ENCODE measurements around the gene CCDC43.
"Not testable (repeated sequence)": the region's sequence is repeated elsewhere in the genome, so short reads cannot be mapped to it uniquely, and the experiment has no call there.

CCDC43 gene

GRCh38 chr17:44690746-44691306, 1.2 kb upstream of the CCDC43 start:
- H3K9ac ChIP-seq (ENCODE audit: low read depth, low read length, poor library complexity); H3K27me3 ChIP-seq (ENCODE audit: control insufficient read depth in 3 of 3, insufficient read depth in 3 of 3, low read depth in 1 of 3, low read length in 3 of 3); H3K18ac ChIP-seq (ENCODE audit: low read length); H3K4me1 ChIP-seq (ENCODE audit: control insufficient read depth in 2 of 2, insufficient read depth in 1 of 2, low read depth in 1 of 2, low read length in 2 of 2); H2BK120ac ChIP-seq (ENCODE audit: low read depth, low read length); H3K4ac ChIP-seq (ENCODE audit: low read length); H4K91ac ChIP-seq (ENCODE audit: low read depth, low read length, poor library complexity); H2BK15ac ChIP-seq (ENCODE audit: low read length); H3K4me3 ChIP-seq (ENCODE audit: low read length in 2 of 2); H2BK12ac ChIP-seq (ENCODE audit: low read length); H2AK5ac ChIP-seq (ENCODE audit: low read depth, low read length); H2AFZ ChIP-seq (ENCODE audit: low read length); H3K4me2 ChIP-seq (ENCODE audit: insufficient read depth, low read length, poor library complexity, severe bottlenecking); H3K23ac ChIP-seq (ENCODE audit: low read depth, low read length, poor library complexity); H3K79me1 ChIP-seq (ENCODE audit: low read depth, low read length); H3K14ac ChIP-seq (ENCODE audit: low read length); H3K27ac ChIP-seq (replicated peaks; ENCODE audit: low read length); H4K8ac ChIP-seq (ENCODE audit: low read depth, low read length); DNase-seq (ENCODE audit: low spot score); H3K9me3 ChIP-seq (replicated peaks in 1 of 2; ENCODE audit: control insufficient read depth in 2 of 2, insufficient read depth in 1 of 2, low read depth in 1 of 2, low read length in 2 of 2); H2BK5ac ChIP-seq (ENCODE audit: low read length): not testable (repeated sequence)
- peaks cover 0 to 15% of the 10 kb centered on the region in 2 donors for H3K36me3 ChIP-seq (replicated peaks in 1 of 2; ENCODE audit: control insufficient read depth in 2 of 2, insufficient read depth in 2 of 2, low read length in 2 of 2)
- no CpG with 5 or more reads among the region's 21 CpGs for WGBS, 2 donors (ENCODE audit: extremely low coverage in 2 of 2, insufficient read length in 2 of 2, insufficient replicate concordance in 1 of 2)

GRCh38 chr17:44688675-44689476, 700 bp downstream of the CCDC43 start:
- Histone ChIP-seq H3K9ac (ENCODE audit: low read depth, low read length, poor library complexity) (peak overlapping the region; percentile 94), H3K4ac (ENCODE audit: low read length) (no peak overlapping the region), H3K4me3 (ENCODE audit: low read length in 2 of 2) (peak overlapping the region; percentile 87 to 95), H2BK15ac (ENCODE audit: low read length) (no peak overlapping the region), H3K9me3 (replicated peaks in 1 of 2; ENCODE audit: control insufficient read depth in 2 of 2, insufficient read depth in 1 of 2, low read depth in 1 of 2, low read length in 2 of 2) (no peaks in the 10 kb centered on the region), H3K4me1 (ENCODE audit: control insufficient read depth in 2 of 2, insufficient read depth in 1 of 2, low read depth in 1 of 2, low read length in 2 of 2) (peaks cover 2% of the 10 kb centered on the region in 2 donors), H3K4me2 (ENCODE audit: insufficient read depth, low read length, poor library complexity, severe bottlenecking) (peak overlapping the region; percentile 77), H3K18ac (ENCODE audit: low read length) (peak overlapping the region; percentile 87), H3K23ac (ENCODE audit: low read depth, low read length, poor library complexity) (no peak overlapping the region), H3K14ac (ENCODE audit: low read length) (no peak overlapping the region), H3K27ac (replicated peaks; ENCODE audit: low read length) (peak overlapping the region; percentile 26), H2AFZ (ENCODE audit: low read length) (peak overlapping the region; percentile 85), H3K79me1 (ENCODE audit: low read depth, low read length) (peaks cover 4% of the 10 kb centered on the region), H2BK12ac (ENCODE audit: low read length) (no peak overlapping the region), H4K8ac (ENCODE audit: low read depth, low read length) (peak overlapping the region; percentile 99), H2AK5ac (ENCODE audit: low read depth, low read length) (no peak overlapping the region), H3K27me3 (ENCODE audit: control insufficient read depth in 3 of 3, insufficient read depth in 3 of 3, low read depth in 1 of 3, low read length in 3 of 3) (no peaks in the 10 kb centered on the region), H4K91ac (ENCODE audit: low read depth, low read length, poor library complexity) (no peak overlapping the region), H2BK5ac (ENCODE audit: low read length) (peak overlapping the region; percentile 83), H3K36me3 (replicated peaks in 1 of 2; ENCODE audit: control insufficient read depth in 2 of 2, insufficient read depth in 2 of 2, low read length in 2 of 2) (peaks cover 0 to 31% of the 10 kb centered on the region in 2 donors), H2BK120ac (ENCODE audit: low read depth, low read length) (no peak overlapping the region)
- DNase-seq (ENCODE audit: low spot score): no peak
- no CpG with 5 or more reads among the region's 13 CpGs for WGBS, 2 donors (ENCODE audit: extremely low coverage in 2 of 2, insufficient read length in 2 of 2, insufficient replicate concordance in 1 of 2)

DNA sequence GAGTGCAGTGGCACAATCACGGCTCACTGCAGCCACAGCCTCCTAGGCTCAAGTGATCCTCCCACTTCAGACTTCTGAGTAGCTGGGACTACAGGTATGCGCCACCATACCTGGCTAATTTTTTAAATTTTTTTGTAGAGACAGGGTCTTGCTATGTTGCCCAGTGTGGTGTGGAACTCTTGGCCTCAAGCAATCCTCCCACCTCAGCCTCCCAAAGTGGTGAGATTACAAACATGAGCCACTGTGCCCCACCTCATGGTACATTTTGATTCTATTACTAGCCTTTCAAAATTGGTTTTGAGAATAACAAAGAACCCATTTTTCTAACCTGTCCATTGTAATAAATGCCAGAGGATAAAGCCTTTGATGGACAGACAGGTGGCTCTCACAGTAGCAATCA, 1.4 kb downstream of the CCDC43 start:
- Histone ChIP-seq H4K91ac (ENCODE audit: low read depth, low read length, poor library complexity) (no peak overlapping the region), H3K27me3 (ENCODE audit: control insufficient read depth in 3 of 3, insufficient read depth in 3 of 3, low read depth in 1 of 3, low read length in 3 of 3) (no peaks in the 10 kb centered on the region), H3K4ac (ENCODE audit: low read length) (no peak overlapping the region), H2AK5ac (ENCODE audit: low read depth, low read length) (no peak overlapping the region), H3K79me1 (ENCODE audit: low read depth, low read length) (peaks cover 4% of the 10 kb centered on the region), H3K9me3 (replicated peaks in 1 of 2; ENCODE audit: control insufficient read depth in 2 of 2, insufficient read depth in 1 of 2, low read depth in 1 of 2, low read length in 2 of 2) (no peaks in the 10 kb centered on the region), H2BK15ac (ENCODE audit: low read length) (no peak overlapping the region), H3K4me1 (ENCODE audit: control insufficient read depth in 2 of 2, insufficient read depth in 1 of 2, low read depth in 1 of 2, low read length in 2 of 2) (peaks cover 2% of the 10 kb centered on the region in 2 donors), H2BK12ac (ENCODE audit: low read length) (no peak overlapping the region), H3K36me3 (replicated peaks in 1 of 2; ENCODE audit: control insufficient read depth in 2 of 2, insufficient read depth in 2 of 2, low read length in 2 of 2) (peaks cover 2 to 37% of the 10 kb centered on the region in 2 donors), H3K14ac (ENCODE audit: low read length) (no peak overlapping the region), H3K18ac (ENCODE audit: low read length) (no peak overlapping the region), H3K23ac (ENCODE audit: low read depth, low read length, poor library complexity) (no peak overlapping the region), H3K4me2 (ENCODE audit: insufficient read depth, low read length, poor library complexity, severe bottlenecking) (no peak overlapping the region), H2BK120ac (ENCODE audit: low read depth, low read length) (no peak overlapping the region), H2BK5ac (ENCODE audit: low read length) (no peak overlapping the region), H4K8ac (ENCODE audit: low read depth, low read length) (no peak overlapping the region), H3K4me3 (ENCODE audit: low read length in 2 of 2) (peak overlapping the region in 1 of 2 donors; percentile 95), H3K27ac (replicated peaks; ENCODE audit: low read length) (no peak overlapping the region), H2AFZ (ENCODE audit: low read length) (no peak overlapping the region), H3K9ac (ENCODE audit: low read depth, low read length, poor library complexity) (no peak overlapping the region)
- DNase-seq (ENCODE audit: low spot score): no peak
- WGBS, 2 donors (ENCODE audit: extremely low coverage in 2 of 2, insufficient read length in 2 of 2, insufficient replicate concordance in 1 of 2): no CpG with 5 or more reads among the region's 2 CpGs

DNA sequence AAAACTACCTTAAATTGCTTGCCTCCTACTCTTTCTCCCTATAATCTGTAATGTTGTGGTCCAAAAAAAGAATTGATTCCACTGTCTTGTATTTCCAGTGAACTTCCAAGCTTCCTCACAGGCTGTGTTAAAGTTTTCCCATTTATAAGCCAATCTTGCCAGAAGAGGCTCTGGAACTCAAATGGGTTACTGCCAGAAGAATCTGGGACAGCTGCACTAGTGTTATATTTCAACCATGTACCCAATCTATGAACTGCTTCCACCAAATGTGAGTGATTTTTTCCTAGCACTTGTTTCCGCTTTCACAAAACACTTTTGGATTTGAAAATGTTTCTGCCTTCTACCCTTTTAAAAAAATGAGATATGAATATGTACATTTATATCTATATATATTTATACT, 1.8 kb downstream of the CCDC43 start:
- DNase-seq (ENCODE audit: low spot score): no peak
- WGBS, 2 donors (ENCODE audit: extremely low coverage in 2 of 2, insufficient read length in 2 of 2, insufficient replicate concordance in 1 of 2): no CpG with 5 or more reads among the region's 1 CpG

More for the DNA sequence above, 1.8 kb downstream of the CCDC43 start:
- peaks cover 2 to 42% of the 10 kb centered on the region in 2 donors for H3K36me3 ChIP-seq (replicated peaks in 1 of 2; ENCODE audit: control insufficient read depth in 2 of 2, insufficient read depth in 2 of 2, low read length in 2 of 2)
- H2BK120ac ChIP-seq (ENCODE audit: low read depth, low read length): no peak overlapping the region
- H3K4me2 ChIP-seq (ENCODE audit: insufficient read depth, low read length, poor library complexity, severe bottlenecking): no peak overlapping the region
- H3K9ac ChIP-seq (ENCODE audit: low read depth, low read length, poor library complexity): no peak overlapping the region
- no peak overlapping the region for H3K23ac ChIP-seq (ENCODE audit: low read depth, low read length, poor library complexity)
- H3K14ac ChIP-seq (ENCODE audit: low read length): no peak overlapping the region
- H3K9me3 ChIP-seq (replicated peaks in 1 of 2; ENCODE audit: control insufficient read depth in 2 of 2, insufficient read depth in 1 of 2, low read depth in 1 of 2, low read length in 2 of 2): no peaks in the 10 kb centered on the region
- H3K27ac ChIP-seq (replicated peaks; ENCODE audit: low read length): no peak overlapping the region
- no peak overlapping the region for H2BK5ac ChIP-seq (ENCODE audit: low read length)
- H3K4me3 ChIP-seq (ENCODE audit: low read length in 2 of 2): no peak overlapping the region
- H2BK15ac ChIP-seq (ENCODE audit: low read length): no peak overlapping the region
- H2AFZ ChIP-seq (ENCODE audit: low read length): no peak overlapping the region
- H3K27me3 ChIP-seq (ENCODE audit: control insufficient read depth in 3 of 3, insufficient read depth in 3 of 3, low read depth in 1 of 3, low read length in 3 of 3): no peaks in the 10 kb centered on the region
- H2AK5ac ChIP-seq (ENCODE audit: low read depth, low read length): no peak overlapping the region
- H4K91ac ChIP-seq (ENCODE audit: low read depth, low read length, poor library complexity): no peak overlapping the region
- H3K18ac ChIP-seq (ENCODE audit: low read length): no peak overlapping the region
- H4K8ac ChIP-seq (ENCODE audit: low read depth, low read length): no peak overlapping the region
- no peak overlapping the region for H2BK12ac ChIP-seq (ENCODE audit: low read length)
- H3K79me1 ChIP-seq (ENCODE audit: low read depth, low read length): peaks cover 4% of the 10 kb centered on the region
- H3K4me1 ChIP-seq (ENCODE audit: control insufficient read depth in 2 of 2, insufficient read depth in 1 of 2, low read depth in 1 of 2, low read length in 2 of 2): peaks cover 2% of the 10 kb centered on the region in 2 donors
- H3K4ac ChIP-seq (ENCODE audit: low read length): no peak overlapping the region

Measured in neuronal stem cell (in vitro differentiated cells).